ENCODE data around the gene EIF3M. TPM values are rescaled to one million over a fixed set of nuclear protein-coding genes. Genes with fewer than 3 reads are reported as not detected.
"Not testable (repeated sequence)": the region's sequence is repeated elsewhere in the genome, so short reads cannot be mapped to it uniquely, and the experiment has no call there.

Gene EIF3M
- total RNA-seq, 1 experiment from 2014 or later, result 609 TPM

DNA sequence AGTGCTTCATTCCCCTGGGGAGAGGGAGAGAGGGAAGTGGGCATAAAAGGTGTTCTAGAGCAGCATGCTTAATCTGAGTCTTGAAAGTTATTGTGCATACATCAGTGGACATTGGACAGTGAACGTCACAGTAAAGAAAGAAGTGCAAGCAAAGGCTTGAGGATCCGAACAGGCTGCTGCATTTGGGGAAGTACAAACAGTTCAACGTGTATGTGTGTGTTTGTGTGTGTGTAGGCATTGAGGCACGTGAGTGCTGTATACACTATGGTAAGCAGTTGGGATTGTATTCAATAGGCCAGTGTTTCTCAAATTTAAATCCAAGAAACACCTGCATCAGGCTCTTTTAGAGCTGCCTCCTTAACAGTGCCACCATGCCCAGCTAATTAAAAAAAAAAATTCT, 10.4 kb upstream of the EIF3M start:
- H3K9me3 ChIP-seq (replicated peaks), result no peaks in the 10 kb centered on the region

DNA sequence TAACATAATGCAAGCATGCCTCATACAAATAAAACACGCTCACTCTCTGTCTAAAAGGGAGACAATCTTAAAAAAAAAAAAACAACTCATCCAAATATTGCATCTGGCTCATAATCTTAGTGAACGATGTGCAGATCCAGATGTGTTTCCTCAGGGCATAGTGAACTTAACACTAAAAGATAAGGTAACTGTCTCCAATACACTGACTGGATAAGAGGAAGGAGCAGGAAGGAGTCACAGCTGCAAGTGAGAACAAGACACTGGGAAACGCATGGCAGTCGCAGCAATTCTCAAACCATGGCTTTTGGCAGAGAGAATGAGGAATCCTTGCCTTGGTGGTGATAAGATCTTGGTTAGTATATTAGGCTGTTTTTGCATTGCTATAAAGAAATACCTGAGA, 9.2 kb upstream of the EIF3M start:
- H3K36me3 ChIP-seq, result no peaks in the 10 kb centered on the region
- no peak overlapping the region for H3K4me3 ChIP-seq
- no peak for DNase-seq (ENCODE audit: low read depth in 1 of 2, low spot score in 2 of 2)
- H3K9me3 ChIP-seq (replicated peaks), result no peaks in the 10 kb centered on the region
- H3K27ac ChIP-seq, result no peak overlapping the region
- 0 out of 2 replicates have a peak, but pooled peaks cover 4% of the 10 kb centered on the region for H3K27me3 ChIP-seq (replicated peaks)
- H3K4me1 ChIP-seq (replicated peaks), result no peaks in the 10 kb centered on the region

More for the DNA sequence above, 10.4 kb upstream of the EIF3M start:
- no peak for DNase-seq (ENCODE audit: low read depth in 1 of 2, low spot score in 2 of 2)
- Histone ChIP-seq H3K27ac (no peak overlapping the region), H3K36me3 (no peaks in the 10 kb centered on the region), H3K4me3 (no peak overlapping the region), H3K27me3 (replicated peaks) (0 out of 2 replicates have a peak, but pooled peaks cover 4% of the 10 kb centered on the region), H3K4me1 (replicated peaks) (no peaks in the 10 kb centered on the region)

DNA sequence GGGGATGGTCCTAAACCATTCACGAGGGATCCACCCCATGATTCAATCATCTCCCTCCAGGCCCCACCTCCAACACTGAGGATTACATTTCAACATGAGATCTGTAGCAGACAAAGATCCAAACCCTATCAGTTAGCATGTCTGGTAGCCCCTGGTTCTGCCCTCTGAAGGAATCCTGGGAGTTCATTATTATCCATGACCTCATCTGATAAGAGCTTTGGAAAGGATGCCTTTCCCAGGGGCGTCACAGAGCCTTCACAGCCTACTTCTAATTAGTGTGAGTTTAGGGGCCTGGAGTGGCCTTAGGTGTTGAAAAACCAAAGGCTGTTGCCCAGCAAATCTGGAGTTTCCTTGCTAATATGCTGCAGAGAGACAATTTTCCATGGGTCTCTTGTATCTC, 8.6 kb upstream of the EIF3M start:
- no peak overlapping the region for H3K27ac ChIP-seq
- H3K36me3 ChIP-seq, result no peaks in the 10 kb centered on the region
- no peak for DNase-seq (ENCODE audit: low read depth in 1 of 2, low spot score in 2 of 2)
- H3K27me3 ChIP-seq (replicated peaks), result 0 out of 2 replicates have a peak, but pooled peaks cover 4% of the 10 kb centered on the region
- H3K9me3 ChIP-seq (replicated peaks), result no peaks in the 10 kb centered on the region
- no peak overlapping the region for H3K4me3 ChIP-seq
- H3K4me1 ChIP-seq (replicated peaks), result no peaks in the 10 kb centered on the region

DNA sequence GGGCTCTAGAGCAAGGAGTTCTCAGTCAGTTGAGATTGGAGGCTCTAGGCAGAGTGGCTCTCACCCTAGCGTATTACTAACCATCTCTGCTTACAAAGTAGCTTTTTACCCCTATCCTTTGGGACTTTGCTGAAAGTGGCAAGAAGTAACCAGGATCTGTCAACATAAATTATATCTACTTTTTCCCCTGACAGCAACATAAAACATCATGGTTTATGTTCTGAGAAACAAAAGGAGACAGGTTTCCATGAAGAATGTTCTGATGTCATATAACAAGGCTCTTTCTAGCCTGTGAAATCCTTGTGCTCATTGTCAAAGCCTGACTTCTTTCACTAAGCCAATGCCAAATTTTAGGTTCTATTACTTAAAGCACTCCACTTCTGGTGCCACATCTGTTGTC, 7.2 kb upstream of the EIF3M start:
- Histone ChIP-seq H3K4me3 (no peak overlapping the region), H3K27ac (no peak overlapping the region), H3K9me3 (replicated peaks) (no peaks in the 10 kb centered on the region), H3K36me3 (no peaks in the 10 kb centered on the region), H3K4me1 (replicated peaks) (no peaks in the 10 kb centered on the region), H3K27me3 (replicated peaks) (0 out of 2 replicates have a peak, but pooled peaks cover 2% of the 10 kb centered on the region)
- DNase-seq (ENCODE audit: low read depth in 1 of 2, low spot score in 2 of 2), result no peak

DNA sequence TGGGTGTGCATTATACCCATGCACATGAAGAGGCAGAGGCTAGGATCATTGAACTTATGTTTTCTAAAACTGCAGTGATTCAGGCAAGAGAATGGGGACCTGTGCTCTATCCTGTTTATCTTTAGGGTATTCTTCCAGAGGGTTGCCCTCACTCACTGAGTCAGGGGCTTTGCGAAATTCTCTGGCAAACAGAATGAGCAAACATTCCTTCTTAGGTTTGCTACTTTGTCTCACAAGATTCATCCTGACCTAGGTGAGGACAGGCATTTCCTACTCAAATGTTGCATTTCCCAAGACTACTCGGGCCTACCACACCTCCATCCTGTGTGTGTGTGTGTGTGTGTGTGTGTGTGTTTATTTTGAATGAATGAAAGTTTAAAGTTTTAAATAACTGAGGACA, 2.7 kb upstream of the EIF3M start:
- Histone ChIP-seq H3K9me3 (replicated peaks) (peaks cover 4% of the 10 kb centered on the region), H3K36me3 (peaks cover 13% of the 10 kb centered on the region), H3K4me3 (no peak overlapping the region), H3K27ac (no peak overlapping the region), H3K27me3 (replicated peaks) (no peaks in the 10 kb centered on the region), H3K4me1 (replicated peaks) (peaks cover 13% of the 10 kb centered on the region)
- no peak for DNase-seq (ENCODE audit: low read depth in 1 of 2, low spot score in 2 of 2)

DNA sequence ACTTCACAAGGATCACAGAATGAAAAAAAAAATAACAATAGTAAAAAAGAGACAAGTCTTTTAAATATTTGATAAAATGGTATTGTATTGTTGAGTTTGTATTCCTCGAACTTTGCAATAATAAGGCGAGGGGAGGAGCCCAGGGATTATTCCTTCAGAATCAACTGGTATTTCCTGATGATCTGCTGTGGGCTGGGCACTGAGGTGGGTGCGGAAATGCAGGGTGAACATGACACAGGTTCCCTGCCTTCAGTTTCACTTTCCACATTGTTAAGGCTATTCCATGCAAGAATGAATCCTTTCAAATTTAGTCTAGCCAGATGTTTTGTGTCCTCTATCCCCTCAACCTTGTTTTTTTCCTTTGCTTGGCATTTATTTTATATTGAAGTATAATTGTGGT, 2.1 kb upstream of the EIF3M start:
- H3K9me3 ChIP-seq (replicated peaks), result peaks cover 4% of the 10 kb centered on the region

DNA sequence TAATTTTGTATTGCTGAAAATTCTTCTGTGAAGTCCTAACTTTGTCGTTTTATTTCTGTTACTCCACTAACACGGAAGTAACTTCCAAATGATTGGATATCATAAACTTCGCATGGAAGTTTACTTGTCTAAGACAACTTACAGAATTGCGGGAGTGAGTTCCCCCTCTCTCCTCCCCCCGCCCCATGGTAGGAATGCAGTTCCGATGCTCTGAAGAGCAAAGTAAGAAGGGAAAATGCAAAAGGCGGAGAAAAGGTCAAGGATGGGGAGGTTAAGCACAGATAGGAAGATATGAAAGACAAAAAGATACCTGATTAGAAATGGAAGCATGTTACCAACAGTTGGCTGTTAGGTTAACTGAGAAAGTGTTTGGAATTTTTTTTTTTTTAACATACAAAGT, 1.3 kb downstream of the EIF3M start:
- H3K36me3 ChIP-seq, result peaks cover 47% of the 10 kb centered on the region
- H3K9me3 ChIP-seq (replicated peaks), result peaks cover 4% of the 10 kb centered on the region
- no peak overlapping the region for H3K27ac ChIP-seq
- peak overlapping the region; percentile 85 for H3K4me3 ChIP-seq
- no peaks in the 10 kb centered on the region for H3K27me3 ChIP-seq (replicated peaks)
- DNase-seq (ENCODE audit: low read depth in 1 of 2, low spot score in 2 of 2), result no peak
- H3K4me1 ChIP-seq (replicated peaks), result peaks cover 13% of the 10 kb centered on the region

More for the DNA sequence above, 2.1 kb upstream of the EIF3M start:
- H3K36me3 ChIP-seq, result peaks cover 17% of the 10 kb centered on the region
- DNase-seq (ENCODE audit: low read depth in 1 of 2, low spot score in 2 of 2), result no peak
- no peak overlapping the region for H3K27ac ChIP-seq
- H3K4me3 ChIP-seq, result no peak overlapping the region
- H3K27me3 ChIP-seq (replicated peaks), result no peaks in the 10 kb centered on the region
- H3K4me1 ChIP-seq (replicated peaks), result peaks cover 13% of the 10 kb centered on the region

DNA sequence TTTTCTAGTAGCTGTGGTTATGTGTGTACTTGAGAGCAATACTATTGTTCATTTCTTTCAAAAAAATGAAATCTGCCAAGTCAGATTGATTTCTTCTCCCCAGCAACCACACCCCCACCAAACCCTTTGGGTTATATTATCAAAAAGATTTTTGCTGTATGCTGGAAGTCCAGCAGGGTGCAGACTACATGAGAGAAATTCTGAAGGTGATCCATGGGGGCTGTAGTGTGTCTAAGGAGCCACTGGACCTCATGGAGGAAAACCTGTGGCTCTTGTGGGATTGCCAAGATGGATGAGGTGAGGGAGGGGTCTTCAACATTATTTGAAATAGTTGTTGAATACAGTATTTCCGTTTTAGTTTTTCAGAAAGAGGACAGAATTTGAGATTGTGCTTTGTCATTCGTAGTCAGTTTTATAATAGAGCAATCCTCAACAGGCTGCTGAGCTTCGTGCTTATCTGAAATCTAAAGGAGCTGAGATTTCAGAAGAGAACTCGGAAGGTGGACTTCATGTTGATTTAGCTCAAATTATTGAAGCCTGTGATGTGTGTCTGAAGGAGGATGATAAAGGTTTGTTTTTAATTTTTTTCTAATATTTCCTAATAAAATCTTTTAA, 3.1 kb downstream of the EIF3M start:
- Histone ChIP-seq H3K9me3 (replicated peaks) (peaks cover 4% of the 10 kb centered on the region), H3K36me3 (peaks cover 65% of the 10 kb centered on the region), H3K4me3 (no peak overlapping the region), H3K27ac (no peak overlapping the region), H3K4me1 (replicated peaks) (peaks cover 13% of the 10 kb centered on the region), H3K27me3 (replicated peaks) (no peaks in the 10 kb centered on the region)
- no peak for DNase-seq (ENCODE audit: low read depth in 1 of 2, low spot score in 2 of 2)

DNA sequence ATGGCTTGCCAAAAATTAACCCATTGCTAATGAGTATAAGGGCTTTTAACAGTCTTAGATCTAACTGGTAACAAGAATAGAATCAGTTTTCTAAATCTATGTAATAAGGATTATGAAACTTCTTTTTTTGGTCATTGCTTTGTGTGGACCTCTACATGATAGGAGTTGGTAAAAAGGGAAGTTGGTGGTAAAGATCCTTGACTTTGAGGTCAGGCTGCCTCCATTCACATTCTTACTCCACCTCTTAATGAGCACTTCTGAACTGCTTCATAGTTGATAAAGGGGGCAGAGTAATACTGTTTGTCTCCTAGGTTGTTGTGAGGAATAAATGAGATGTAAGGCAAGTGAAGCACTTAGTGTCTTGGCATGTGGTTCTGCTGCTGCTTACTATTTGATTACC, 10.6 kb downstream of the EIF3M start:
- no peaks in the 10 kb centered on the region for H3K4me1 ChIP-seq (replicated peaks)

DNA sequence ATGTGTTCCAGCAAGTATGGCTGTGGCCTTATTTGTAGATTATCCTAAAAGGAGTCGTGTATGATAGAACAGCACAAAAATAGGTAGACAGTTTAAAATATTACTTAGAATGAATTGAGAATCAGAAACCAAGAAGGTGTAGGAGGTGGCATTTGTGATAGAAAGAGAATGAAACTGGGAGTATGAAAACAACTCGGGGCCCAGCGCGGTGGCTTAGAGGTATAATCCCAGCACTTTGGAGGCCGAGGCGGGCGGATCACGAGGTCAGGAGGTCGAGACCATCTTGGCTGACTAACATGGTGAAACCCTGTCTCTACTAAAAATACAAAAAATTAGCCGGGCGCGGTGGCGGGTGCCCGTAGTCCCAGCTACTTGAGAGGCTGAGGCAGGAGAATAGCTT, 12.5 kb downstream of the EIF3M start:
- peaks cover 89% of the 10 kb centered on the region for H3K36me3 ChIP-seq
- not testable (repeated sequence) for DNase-seq (ENCODE audit: low read depth in 1 of 2, low spot score in 2 of 2); H3K9me3 ChIP-seq (replicated peaks); H3K4me3 ChIP-seq; H3K27ac ChIP-seq; H3K27me3 ChIP-seq (replicated peaks); H3K4me1 ChIP-seq (replicated peaks)

More for the DNA sequence above, 10.6 kb downstream of the EIF3M start:
- DNase-seq (ENCODE audit: low read depth in 1 of 2, low spot score in 2 of 2), result no peak
- Histone ChIP-seq H3K27ac (no peak overlapping the region), H3K9me3 (replicated peaks) (no peaks in the 10 kb centered on the region), H3K4me3 (no peak overlapping the region), H3K27me3 (replicated peaks) (no peaks in the 10 kb centered on the region), H3K36me3 (peaks cover 95% of the 10 kb centered on the region)

DNA sequence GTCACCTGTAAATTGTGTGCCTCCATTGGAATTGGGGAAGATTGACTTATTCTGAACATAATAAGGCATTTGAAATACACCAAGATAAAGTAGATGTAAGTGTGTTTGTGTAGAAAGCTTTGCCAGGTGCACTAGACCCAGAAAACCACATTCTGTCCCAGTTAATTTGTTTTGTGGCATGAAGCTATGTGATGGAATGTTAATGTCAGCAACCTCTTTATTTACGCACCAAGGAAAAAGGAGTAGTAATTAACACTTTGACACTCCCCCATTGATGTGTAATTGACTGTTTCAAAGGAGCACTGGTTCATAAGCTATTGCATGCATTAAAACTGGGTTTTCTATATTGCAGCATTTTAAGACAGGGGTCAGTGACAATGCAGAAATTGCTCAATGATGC, 14.3 kb downstream of the EIF3M start:
- no peaks in the 10 kb centered on the region for H3K27me3 ChIP-seq (replicated peaks)
- H3K9me3 ChIP-seq (replicated peaks), result no peaks in the 10 kb centered on the region
- no peak overlapping the region for H3K4me3 ChIP-seq
- H3K4me1 ChIP-seq (replicated peaks), result no peaks in the 10 kb centered on the region
- H3K36me3 ChIP-seq, result peaks cover 86% of the 10 kb centered on the region
- DNase-seq (ENCODE audit: low read depth in 1 of 2, low spot score in 2 of 2), result no peak
- H3K27ac ChIP-seq, result no peak overlapping the region

DNA sequence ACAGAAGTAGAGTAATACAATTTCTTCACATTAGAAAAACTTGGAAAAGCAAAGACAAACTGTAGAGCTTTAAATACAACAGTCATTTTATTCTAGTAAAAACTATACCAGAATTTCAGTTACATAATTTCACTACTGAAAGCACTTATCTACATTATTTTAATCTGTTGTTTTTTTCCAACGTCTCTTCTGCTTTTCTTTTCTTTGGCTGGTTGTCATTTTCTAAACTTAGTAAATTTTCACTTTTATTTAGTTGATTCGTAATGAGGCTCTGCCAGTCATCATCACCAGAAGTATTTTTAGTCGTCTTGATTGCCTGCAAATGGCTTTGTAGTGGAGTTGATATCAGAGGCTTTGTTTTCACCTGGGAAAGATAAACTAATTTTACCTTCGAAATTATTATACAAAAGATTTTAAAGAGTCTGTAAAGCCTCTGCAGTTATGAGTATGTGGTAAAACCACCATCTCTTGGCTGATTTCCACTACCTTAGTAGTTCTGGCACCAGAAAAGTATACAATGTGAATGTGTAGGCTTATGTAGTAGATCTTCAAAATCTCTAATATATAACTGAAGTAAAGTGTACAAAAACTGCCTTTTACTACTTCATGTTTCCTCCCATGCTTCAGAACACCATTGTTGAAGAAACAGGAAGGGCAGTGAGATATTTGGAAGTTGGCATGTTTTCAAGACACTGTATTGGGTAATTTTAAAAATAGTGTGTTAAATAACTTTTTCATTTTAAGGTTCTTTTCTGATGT, 19.2 kb downstream of the EIF3M start:
- Histone ChIP-seq H3K4me3 (no peak overlapping the region), H3K27ac (no peak overlapping the region), H3K27me3 (replicated peaks) (no peaks in the 10 kb centered on the region), H3K36me3 (peaks cover 71% of the 10 kb centered on the region), H3K4me1 (replicated peaks) (no peaks in the 10 kb centered on the region), H3K9me3 (replicated peaks) (no peaks in the 10 kb centered on the region)
- DNase-seq (ENCODE audit: low read depth in 1 of 2, low spot score in 2 of 2), result no peak

DNA sequence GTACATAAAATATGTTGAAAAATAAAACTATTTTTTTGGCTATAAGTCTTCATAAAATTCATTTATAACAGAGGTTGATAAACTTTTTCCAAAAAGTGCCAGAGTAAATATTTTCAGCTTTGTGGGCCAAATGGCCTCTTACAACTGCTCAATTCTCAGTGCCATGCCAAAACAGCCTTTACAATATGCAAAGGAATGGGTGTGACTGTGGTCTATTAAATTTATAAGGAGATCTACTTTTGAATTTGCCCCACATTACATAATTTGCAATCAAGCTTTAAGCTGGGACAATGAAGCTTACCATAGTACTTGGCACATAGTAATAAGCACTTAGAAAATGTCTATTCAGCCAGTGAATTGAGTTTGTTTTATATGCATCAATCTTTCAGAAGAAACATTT, 22.6 kb downstream of the EIF3M start:
- H3K27ac ChIP-seq, result no peak overlapping the region
- H3K4me1 ChIP-seq (replicated peaks), result no peaks in the 10 kb centered on the region
- H3K9me3 ChIP-seq (replicated peaks), result no peaks in the 10 kb centered on the region
- no peak overlapping the region for H3K4me3 ChIP-seq
- no peaks in the 10 kb centered on the region for H3K27me3 ChIP-seq (replicated peaks)
- no peak for DNase-seq (ENCODE audit: low read depth in 1 of 2, low spot score in 2 of 2)
- peaks cover 46% of the 10 kb centered on the region for H3K36me3 ChIP-seq

DNA sequence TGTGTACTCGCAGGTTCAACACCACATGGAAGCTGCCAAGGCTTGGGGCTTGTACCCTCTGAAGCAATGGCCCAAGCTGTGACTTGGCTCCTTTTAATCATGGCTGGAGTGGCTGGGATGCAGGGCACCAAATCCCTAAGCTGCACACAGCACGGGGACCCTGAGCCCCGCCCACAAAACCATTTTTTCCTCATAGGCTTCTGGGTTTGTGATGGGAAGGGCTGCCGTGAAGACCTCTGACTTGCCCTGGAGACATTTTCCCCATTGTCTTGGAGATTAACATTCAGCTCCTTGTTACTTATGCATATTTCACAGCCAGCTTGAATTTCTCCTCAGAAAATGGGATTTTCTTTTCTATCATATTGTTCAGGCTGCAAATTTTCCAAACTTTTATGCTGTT, 25.2 kb downstream of the EIF3M start:
- H3K36me3 ChIP-seq, result peaks cover 22% of the 10 kb centered on the region
- H3K27ac ChIP-seq; H3K9me3 ChIP-seq (replicated peaks); H3K4me1 ChIP-seq (replicated peaks); H3K4me3 ChIP-seq; DNase-seq (ENCODE audit: low read depth in 1 of 2, low spot score in 2 of 2); H3K27me3 ChIP-seq (replicated peaks): not testable (repeated sequence)
